HG03571 (cell line): ENCODE data around the gene MAD1L1.

ENCODE experiments used
- ATAC-seq: cut with Tn5 transposase; IDR thresholded peaks from one replicate; pipeline ENCODE4 v1.9.1; 2021; ENCODE audit not compliant: unreplicated experiment

Gene MAD1L1

DNA sequence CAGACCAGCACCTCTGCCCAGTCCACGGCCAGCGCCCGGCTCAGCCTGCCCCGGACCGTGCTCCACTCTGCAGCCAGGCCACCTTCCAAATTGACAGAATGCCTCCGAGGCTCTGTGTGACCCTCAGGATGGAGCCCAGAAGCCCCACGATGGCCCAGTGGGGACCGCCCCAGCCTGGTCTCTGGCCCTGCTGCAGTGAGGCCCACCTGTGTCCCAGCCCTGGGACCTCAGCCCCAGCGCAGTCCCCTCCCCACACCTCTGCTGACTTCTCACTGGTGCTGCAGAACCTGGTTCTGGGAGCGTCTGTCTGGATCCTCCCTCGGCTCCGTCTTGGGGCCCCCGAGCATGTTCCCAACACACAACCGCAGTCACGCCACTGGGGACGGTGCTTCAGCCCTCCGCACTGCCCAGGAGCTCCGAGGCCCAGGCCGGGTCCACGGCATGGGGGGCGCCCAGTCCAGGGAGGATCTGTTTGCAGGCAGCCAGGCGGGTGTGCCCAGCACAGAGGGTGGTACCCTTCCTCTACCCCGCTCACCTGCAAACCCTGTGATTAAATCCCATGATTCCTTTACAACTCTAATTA lies 314.6 kb downstream of the MAD1L1 start:
- ATAC-seq: no peak

DNA sequence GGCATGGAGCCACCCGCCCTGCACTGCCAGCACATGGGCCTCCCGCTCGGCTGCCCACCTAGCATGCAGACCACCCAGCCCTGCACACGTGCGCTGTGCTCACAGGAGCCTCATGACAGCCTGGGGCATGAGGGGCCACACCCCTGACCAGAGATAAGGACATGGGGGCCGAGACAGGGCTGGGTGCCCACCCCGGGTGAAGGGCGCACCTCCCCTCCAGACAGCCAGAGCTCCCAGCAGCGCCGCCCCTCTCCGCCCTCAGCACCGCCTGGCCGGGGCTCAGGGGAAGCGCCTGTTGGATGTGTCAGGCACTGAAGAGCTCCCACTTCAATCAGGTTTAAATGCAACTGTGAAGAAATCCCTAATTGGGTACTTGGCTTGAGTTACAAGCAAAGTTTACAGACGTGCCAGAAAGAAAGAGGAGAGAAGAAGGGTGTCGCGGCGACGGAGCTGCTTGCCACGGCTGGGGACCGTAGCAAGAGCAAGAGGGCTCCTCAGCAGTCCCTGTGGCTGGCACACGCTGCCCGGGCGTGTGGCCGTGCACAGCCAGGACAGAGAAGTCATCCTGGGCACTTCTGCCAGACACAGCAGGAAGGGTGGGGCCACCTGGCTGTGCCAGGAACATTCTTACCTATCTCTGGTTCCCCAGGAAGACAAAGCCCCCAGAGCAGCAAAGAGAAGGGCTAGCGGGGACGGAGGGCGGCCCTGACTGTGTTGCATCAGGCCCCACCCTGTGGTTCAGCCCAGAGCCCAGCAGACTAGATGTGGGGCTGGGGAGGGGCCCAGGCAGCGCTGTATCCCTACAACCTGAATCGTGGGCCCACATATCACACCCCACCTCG lies 315.3 kb downstream of the MAD1L1 start:
- no peak for ATAC-seq

DNA sequence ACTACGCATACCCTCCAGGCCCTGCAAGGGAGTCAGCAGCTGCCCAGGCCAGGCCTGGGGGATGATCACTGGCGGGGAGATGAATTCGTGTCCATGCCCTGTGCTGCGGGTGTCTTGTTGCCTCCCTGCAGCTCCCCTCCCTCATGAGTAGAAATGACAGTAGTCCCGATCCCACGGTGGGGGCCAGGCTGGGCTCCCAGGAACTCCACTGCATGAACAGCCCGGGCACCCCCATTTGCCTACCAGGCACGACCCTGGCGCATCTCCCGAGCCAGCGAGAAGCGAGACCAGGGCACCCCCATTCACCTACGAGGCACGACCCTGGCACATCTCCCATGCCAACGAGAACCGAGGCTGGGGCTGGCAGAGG lies 316.2 kb downstream of the MAD1L1 start:
- ATAC-seq: no peak

GRCh38 chr7:1915956-1916600 lies 316.7 kb downstream of the MAD1L1 start:
- no peak for ATAC-seq

GRCh38 chr7:1915326-1915725 lies 317.4 kb downstream of the MAD1L1 start:
- no peak for ATAC-seq

- ATAC-seq: no peak
Measured at GRCh38 chr7:1914743-1915142, 318.0 kb downstream of the MAD1L1 start.

DNA sequence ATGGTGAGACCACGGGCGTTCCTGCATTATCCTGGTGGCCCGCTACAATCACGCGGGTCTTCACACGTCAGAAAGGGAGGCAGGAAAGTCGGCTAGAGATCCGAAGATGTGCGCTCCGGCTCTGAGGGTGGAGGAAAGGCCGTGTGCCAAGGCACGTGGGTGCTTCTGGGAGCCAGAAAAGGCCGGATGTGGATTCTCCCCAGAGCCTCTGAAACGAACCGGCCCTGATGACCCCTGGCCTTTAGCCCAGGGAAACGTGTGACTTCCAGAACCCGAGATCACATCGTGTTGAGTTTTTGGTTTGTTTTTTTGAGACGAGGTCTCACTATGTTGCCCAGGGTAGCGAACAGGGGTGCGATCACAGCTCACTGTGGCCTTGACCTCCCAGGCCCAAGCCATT lies 318.4 kb downstream of the MAD1L1 start:
- no peak for ATAC-seq

GRCh38 chr7:1913466-1914282 lies 319.1 kb downstream of the MAD1L1 start:
- ATAC-seq: no peak

DNA sequence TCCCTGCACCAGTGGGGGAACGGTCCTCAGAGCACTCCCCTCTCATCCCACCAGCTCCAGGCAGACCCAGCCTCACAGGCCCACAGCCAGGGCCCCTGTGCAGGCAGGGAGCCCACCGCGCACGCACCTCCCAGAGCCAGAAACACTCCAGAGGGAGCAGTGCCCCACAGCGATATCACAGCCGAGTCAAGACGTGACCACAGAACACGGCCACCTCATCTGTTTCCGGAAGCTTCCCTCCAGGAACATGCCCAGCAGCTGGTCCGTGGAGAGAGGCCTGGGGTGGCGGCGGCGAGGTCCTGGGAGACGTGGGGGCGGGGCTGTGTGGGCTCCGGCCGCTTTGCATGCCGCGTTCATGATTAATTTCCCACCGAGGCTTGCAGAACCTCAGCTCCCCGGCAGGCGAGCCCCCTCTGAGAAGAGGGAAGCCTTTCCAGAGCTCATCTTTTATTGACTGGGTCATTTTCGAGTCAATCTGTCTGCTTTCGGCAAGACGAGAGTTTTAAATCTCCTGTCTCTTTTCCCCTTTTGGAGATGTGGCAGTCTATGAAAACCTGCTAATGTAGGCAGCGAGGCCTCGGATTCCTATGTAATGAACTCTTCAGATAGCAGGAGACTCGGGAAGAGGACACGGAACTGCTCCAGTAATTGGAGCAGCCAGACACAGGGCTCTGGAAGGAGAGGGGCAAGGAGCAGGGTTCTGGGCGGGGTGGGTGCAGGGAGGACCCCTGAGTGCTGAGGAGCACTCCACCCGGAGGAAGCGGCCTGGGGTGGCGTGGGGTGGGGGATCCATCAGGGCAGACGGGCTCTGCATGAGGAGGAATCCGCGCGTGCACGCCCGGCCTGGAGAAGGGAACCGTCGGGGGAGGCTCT lies 319.9 kb downstream of the MAD1L1 start:
- no peak for ATAC-seq

GRCh38 chr7:1911571-1911970 lies 321.2 kb downstream of the MAD1L1 start:
- ATAC-seq: no peak

- ATAC-seq: no peak
Measured at GRCh38 chr7:1910827-1911226, 321.9 kb downstream of the MAD1L1 start.

DNA sequence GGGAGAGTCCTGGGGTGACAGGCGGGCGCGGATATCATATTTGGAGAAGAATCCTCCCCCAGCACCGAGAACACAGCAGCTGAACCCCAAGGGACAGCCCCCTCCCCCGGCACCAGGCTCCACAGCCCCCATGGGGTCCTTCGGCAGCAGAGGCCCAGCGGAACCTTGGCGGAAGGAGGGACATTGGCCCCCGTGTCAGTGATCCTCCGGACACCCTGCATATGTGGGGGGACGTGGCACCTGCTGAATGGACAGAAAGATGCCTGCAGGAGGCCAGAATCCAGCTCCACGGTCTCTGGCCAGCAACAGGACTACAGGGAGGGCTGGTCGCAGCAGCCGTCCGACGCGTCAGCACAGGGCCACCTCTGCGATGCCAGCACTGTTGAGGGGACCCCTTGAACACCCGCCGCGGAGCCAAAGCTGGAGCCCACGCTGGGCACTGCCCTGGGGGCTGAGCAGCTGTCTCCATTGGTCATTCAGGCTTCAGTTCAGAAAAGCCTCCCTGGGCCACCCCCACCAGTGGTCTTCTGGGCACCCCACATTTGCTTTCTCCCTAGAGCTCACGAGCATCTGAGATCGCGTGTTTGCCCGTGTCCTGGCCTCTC lies 322.6 kb downstream of the MAD1L1 start:
- no peak for ATAC-seq

DNA sequence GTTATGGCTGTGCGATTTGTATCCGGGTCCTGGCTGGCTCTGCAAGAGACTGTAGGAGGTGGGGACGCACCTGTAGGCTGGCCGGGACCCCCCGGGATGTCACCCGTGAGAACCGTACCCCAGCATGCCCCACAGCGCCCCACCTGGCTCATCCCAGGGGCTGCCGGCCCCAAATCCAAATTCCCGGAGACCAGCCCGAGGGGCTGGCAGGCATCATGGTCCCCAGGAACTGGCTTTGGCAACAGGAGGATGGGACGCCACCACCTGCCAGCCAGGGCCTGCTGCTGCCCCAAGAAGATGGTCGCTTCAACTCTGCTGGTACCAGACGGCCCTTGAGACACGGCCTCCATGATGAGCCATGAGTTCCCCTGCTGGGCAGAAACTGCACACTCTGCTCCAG lies 323.3 kb downstream of the MAD1L1 start:
- no peak for ATAC-seq

- ATAC-seq: no peak
Measured at GRCh38 chr7:1908823-1909420, 323.8 kb downstream of the MAD1L1 start.

DNA sequence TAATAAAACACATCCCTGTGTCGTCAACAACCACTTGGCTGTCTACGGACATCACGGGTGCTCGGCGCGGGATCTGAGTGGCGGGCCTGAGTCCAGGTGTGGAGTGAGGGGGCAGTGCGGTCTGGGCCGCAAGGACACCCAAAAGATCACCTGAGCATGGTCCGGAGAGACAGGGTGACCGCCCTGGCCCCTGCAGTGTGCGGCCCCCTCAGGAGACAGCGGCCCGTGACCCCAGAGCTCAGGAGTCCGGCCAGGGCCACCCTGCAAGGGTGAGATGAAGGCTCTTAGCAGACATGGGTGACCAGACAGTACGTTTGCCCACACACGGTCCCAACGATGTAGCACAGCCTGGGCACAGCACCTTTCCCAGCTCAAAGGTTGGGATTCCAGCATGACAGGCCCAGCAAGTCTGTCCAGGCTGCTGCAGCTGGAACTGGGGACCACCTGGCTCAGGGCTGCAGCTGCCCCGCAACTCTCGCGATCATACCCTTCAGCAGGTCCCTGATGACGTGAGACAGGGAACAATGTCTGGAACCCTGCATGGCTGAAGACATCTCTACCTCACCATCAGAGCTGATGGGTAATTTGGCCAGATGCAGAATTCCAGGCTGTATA lies 324.9 kb downstream of the MAD1L1 start:
- no peak for ATAC-seq

DNA sequence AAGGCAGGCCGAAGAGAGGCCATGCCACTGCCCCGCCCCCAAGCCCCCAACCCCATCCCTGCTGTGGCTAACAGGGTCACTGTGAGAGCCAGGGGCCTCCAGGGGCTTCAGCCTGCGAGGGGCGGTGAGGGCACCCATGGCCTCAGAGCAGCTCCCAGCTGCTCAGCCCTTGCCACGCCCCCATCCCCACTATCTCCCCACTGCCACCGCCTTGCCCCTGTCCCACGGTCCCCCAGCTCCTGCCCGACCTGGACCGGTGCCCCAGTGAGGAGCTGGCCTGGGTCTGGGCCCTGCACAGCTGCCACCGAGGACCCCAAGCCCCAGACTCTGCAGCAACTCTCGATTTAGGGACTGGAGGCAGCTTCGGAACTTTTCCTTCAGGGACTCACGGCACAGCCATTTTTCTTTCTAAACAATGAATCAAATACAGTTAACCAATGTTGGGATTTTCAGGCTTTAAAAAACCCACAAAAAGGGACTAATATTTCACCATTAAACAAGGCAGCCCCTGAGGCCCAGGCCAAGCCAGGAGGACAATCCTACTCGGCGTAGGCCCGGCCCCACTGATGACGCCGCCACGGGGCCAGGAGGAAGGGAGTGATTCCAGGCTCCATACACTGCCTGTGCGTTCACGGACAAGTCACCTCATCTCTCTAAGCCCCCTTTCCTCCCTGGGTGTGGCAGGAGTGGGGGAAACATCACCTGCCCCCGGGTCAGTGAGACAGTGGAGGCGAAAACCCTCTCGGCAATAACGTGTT lies 325.6 kb downstream of the MAD1L1 start:
- ATAC-seq: no peak

DNA sequence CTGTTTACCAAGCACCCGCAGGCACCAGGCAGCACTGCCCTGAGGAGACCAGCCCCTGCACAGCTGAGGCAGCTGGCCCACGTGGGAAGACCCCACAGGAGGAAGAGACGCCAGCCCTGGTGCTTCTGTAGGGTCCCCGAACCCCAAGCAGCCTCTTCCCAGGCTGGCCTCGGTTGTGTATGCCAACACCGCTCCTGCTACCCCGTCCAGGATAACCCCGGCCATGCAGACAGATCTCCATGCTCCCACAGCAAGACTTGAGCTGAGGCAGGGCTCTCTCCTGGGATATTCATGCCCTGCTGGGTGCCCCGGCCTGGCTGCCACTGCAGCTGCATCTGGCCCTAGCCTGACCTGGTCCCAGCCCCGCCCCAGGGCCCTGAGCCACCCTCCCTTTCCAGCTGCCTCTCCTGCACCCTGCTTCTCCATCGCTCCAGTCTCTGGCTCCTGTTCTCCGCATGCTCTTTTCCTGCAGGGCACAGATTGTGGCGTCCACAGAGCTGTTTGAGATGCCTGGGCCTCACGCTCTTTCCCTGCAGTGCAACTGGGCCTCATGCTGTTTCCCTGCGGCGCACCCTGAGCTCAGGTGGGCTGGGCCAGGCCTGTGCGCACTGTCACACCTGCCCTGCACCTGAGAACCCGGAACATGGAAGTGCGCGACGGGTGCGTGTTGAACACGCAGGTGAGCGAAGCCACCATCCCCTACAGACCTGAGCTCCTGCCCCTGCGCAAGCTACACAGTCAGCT lies 326.5 kb downstream of the MAD1L1 start:
- no peak for ATAC-seq
